Kidney glomerular epithelial cell (primary cell): ENCODE data around the gene MCC.

ENCODE experiments used
- DNase-seq: peaks from one replicate; lab custom pipeline; 2025; lab: John Stamatoyannopoulos, UW

MCC gene

GRCh38 chr5:113364466-113364865 is 123.8 kb downstream of the MCC start:
- no peak for DNase-seq

GRCh38 chr5:113361701-113362100 is 126.6 kb downstream of the MCC start:
- DNase-seq, result no peak

- no peak for DNase-seq
Observed at GRCh38 chr5:113359419-113359818, 128.8 kb downstream of the MCC start.

GRCh38 chr5:113358696-113359095 is 129.6 kb downstream of the MCC start:
- no peak for DNase-seq

GRCh38 chr5:113357696-113358476 is 130.4 kb downstream of the MCC start:
- no peak for DNase-seq

GRCh38 chr5:113356487-113356886 is 131.8 kb downstream of the MCC start:
- no peak for DNase-seq

- DNase-seq, result peak; percentile 27
Observed at GRCh38 chr5:113354055-113354454, 134.2 kb downstream of the MCC start.

GRCh38 chr5:113347572-113347971 is 140.7 kb downstream of the MCC start:
- no peak for DNase-seq

GRCh38 chr5:113344973-113345940 is 143.0 kb downstream of the MCC start:
- no peak for DNase-seq

GRCh38 chr5:113343343-113343742 is 144.9 kb downstream of the MCC start:
- no peak for DNase-seq

GRCh38 chr5:113340537-113340936 is 147.7 kb downstream of the MCC start:
- no peak for DNase-seq

GRCh38 chr5:113338628-113339027 is 149.6 kb downstream of the MCC start:
- DNase-seq, result no peak

- DNase-seq, result no peak
Observed at GRCh38 chr5:113337515-113338415, 150.5 kb downstream of the MCC start.

- peak; percentile 25 for DNase-seq
Observed at GRCh38 chr5:113336975-113337374, 151.3 kb downstream of the MCC start.

- no peak for DNase-seq
Observed at GRCh38 chr5:113333411-113333810, 154.8 kb downstream of the MCC start.

GRCh38 chr5:113331209-113331551 is 157.1 kb downstream of the MCC start:
- no peak for DNase-seq

GRCh38 chr5:113330533-113331208 is 157.6 kb downstream of the MCC start:
- peak; percentile 59 for DNase-seq

- no peak for DNase-seq
Observed at GRCh38 chr5:113329981-113330380, 158.3 kb downstream of the MCC start.

- DNase-seq, result peak; percentile 39
Observed at GRCh38 chr5:113325054-113325453, 163.2 kb downstream of the MCC start.

- DNase-seq, result peak; percentile 13
Observed at GRCh38 chr5:113321276-113321675, 167.0 kb downstream of the MCC start.

- DNase-seq, result no peak
Observed at GRCh38 chr5:113320273-113320780, 167.9 kb downstream of the MCC start.
